Astrocyte (in vitro differentiated cells and primary cell): ENCODE results near the gene TULP4. TPM values are rescaled to one million over a fixed set of nuclear protein-coding genes. Genes with fewer than 3 reads are reported as not detected.

ENCODE experiments used
- DNase-seq: peaks from one replicate; pipeline ENCODE4 v3.0.0-alpha.2; 2010; ENCODE audit warnings: low read depth
- FAIRE-seq: peaks from 2 replicates; lab custom pipeline; 2011; peaks lifted over from hg19 to GRCh38; lab: Jason Lieb, UNC
- H2AFZ ChIP-seq: 2 replicates; pipeline ENCODE4 v1.6.0; 2012; ENCODE audit warnings: low read depth, low read length, inconsistent platforms
- H3K27ac ChIP-seq: 2 replicates; pipeline ENCODE4 v1.5.1; 2011; ENCODE audit warnings: low read depth, low read length, inconsistent platforms
- H3K27me3 ChIP-seq: 2 replicates; pipeline ENCODE4 v1.6.0; 2011; ENCODE audit warnings: low read length, inconsistent platforms; ENCODE audit not compliant: insufficient read depth
- H3K36me3 ChIP-seq: 2 replicates; pipeline ENCODE4 v1.5.1; 2011; ENCODE audit warnings: low read length, inconsistent platforms; ENCODE audit not compliant: insufficient read depth
- H3K4me1 ChIP-seq: 2 replicates; pipeline ENCODE4 v1.5.1; 2011; ENCODE audit warnings: low read length, inconsistent platforms; ENCODE audit not compliant: insufficient read depth
- H3K4me2 ChIP-seq: 2 replicates; pipeline ENCODE4 v1.6.0; 2012; ENCODE audit warnings: low read length, inconsistent platforms
- H3K4me3 ChIP-seq: 2 replicates; pipeline ENCODE4 v1.5.1; 2011; ENCODE audit warnings: low read depth, mild to moderate bottlenecking, low read length, inconsistent platforms; ENCODE audit not compliant: insufficient read depth
- H3K79me2 ChIP-seq: 2 replicates; pipeline ENCODE4 v1.6.0; 2012; ENCODE audit warnings: mild to moderate bottlenecking, low read length, inconsistent platforms; ENCODE audit not compliant: insufficient read depth
- H3K9ac ChIP-seq: 2 replicates; pipeline ENCODE4 v1.6.0; 2012; ENCODE audit warnings: mild to moderate bottlenecking, low read length, inconsistent platforms
- H3K9me3 ChIP-seq: 2 replicates; pipeline ENCODE4 v1.5.1; 2012; ENCODE audit warnings: low read depth, mild to moderate bottlenecking, low read length, inconsistent platforms; ENCODE audit not compliant: insufficient read depth
- H4K20me1 ChIP-seq: 2 replicates; pipeline ENCODE4 v1.6.0; 2012; ENCODE audit warnings: low read length, inconsistent platforms; ENCODE audit not compliant: insufficient read depth
- H3K27ac Mint-ChIP-seq: one replicate; pipeline ENCODE4 v1.8.0; 2021; ENCODE audit warnings: mild to moderate bottlenecking, mixed read lengths; ENCODE audit not compliant: unreplicated experiment
- H3K27me3 Mint-ChIP-seq: one replicate; pipeline ENCODE4 v1.8.0; 2021; ENCODE audit warnings: low read depth, mixed read lengths; ENCODE audit not compliant: unreplicated experiment
- H3K36me3 Mint-ChIP-seq: one replicate; pipeline ENCODE4 v1.8.0; 2021; ENCODE audit warnings: low read depth, mixed read lengths; ENCODE audit not compliant: unreplicated experiment
- H3K4me1 Mint-ChIP-seq: one replicate; pipeline ENCODE4 v1.8.0; 2021; ENCODE audit warnings: low read depth, mixed read lengths; ENCODE audit not compliant: unreplicated experiment
- H3K4me3 Mint-ChIP-seq: one replicate; pipeline ENCODE4 v1.8.0; 2021; ENCODE audit warnings: mild to moderate bottlenecking, moderate library complexity, mixed read lengths; ENCODE audit not compliant: unreplicated experiment
- H3K9me3 Mint-ChIP-seq: one replicate; pipeline ENCODE4 v1.8.0; 2021; ENCODE audit warnings: mild to moderate bottlenecking, mixed read lengths; ENCODE audit not compliant: unreplicated experiment
- CTCF ChIP-seq: IDR thresholded peaks from 2 replicates; pipeline ENCODE4 v1.5.1; 2011; ENCODE audit warnings: low read depth, mild to moderate bottlenecking, inconsistent platforms, low read length, moderate library complexity; ENCODE audit not compliant: insufficient read depth
- EZH2 ChIP-seq: IDR thresholded peaks from 2 replicates; pipeline ENCODE4 v1.6.1; 2012; ENCODE audit warnings: mild to moderate bottlenecking, low read length, inconsistent platforms; ENCODE audit not compliant: insufficient read depth
- total RNA-seq: library from RNA; stranded (reverse); gene quantifications from 2 replicates; pipeline ENCODE4 v1.2.1, GENCODE V29; 2021

The TULP4 gene
- total RNA-seq, 1 donor from 2014 or later = 91.2 TPM

GRCh38 chr6:158411998-158412397 lies 99.7 kb downstream of the TULP4 start:
- Histone ChIP-seq H2AFZ (no peak overlapping the region), H4K20me1 (no peaks in the 10 kb centered on the region), H3K9me3 (no peaks in the 10 kb centered on the region), H3K4me2 (no peak overlapping the region), H3K27ac (no peak overlapping the region), H3K79me2 (peaks cover 8% of the 10 kb centered on the region), H3K27me3 (no peaks in the 10 kb centered on the region), H3K4me1 (peaks cover 29% of the 10 kb centered on the region), H3K36me3 (peaks cover 3% of the 10 kb centered on the region), H3K4me3 (no peak overlapping the region), H3K9ac (no peak overlapping the region)
- Mint-ChIP-seq H3K27me3 (no peaks in the 10 kb centered on the region), H3K9me3 (peaks cover 2% of the 10 kb centered on the region), H3K27ac (no peak overlapping the region), H3K36me3 (peaks cover 26% of the 10 kb centered on the region), H3K4me3 (no peak overlapping the region), H3K4me1 (peaks cover 37% of the 10 kb centered on the region)
- DNase-seq = no peak
- TF ChIP-seq EZH2 (no peak), CTCF (no peak)
- FAIRE-seq = no peak

GRCh38 chr6:158413028-158413427 lies 100.8 kb downstream of the TULP4 start:
- Histone ChIP-seq H3K4me2 (no peak overlapping the region), H4K20me1 (no peaks in the 10 kb centered on the region), H3K27ac (no peak overlapping the region), H3K79me2 (peaks cover 8% of the 10 kb centered on the region), H3K9me3 (no peaks in the 10 kb centered on the region), H3K4me3 (no peak overlapping the region), H3K9ac (no peak overlapping the region), H3K27me3 (no peaks in the 10 kb centered on the region), H2AFZ (no peak overlapping the region), H3K36me3 (peaks cover 3% of the 10 kb centered on the region), H3K4me1 (peaks cover 29% of the 10 kb centered on the region)
- Mint-ChIP-seq H3K27ac (peak overlapping the region; percentile 47), H3K27me3 (no peaks in the 10 kb centered on the region), H3K9me3 (peaks cover 2% of the 10 kb centered on the region), H3K4me3 (no peak overlapping the region), H3K36me3 (peaks cover 21% of the 10 kb centered on the region), H3K4me1 (peaks cover 45% of the 10 kb centered on the region)
- no peak for DNase-seq
- no peak for FAIRE-seq
- TF ChIP-seq CTCF = no peak
- TF ChIP-seq EZH2 = no peak

GRCh38 chr6:158413814-158414565 lies 101.7 kb downstream of the TULP4 start:
- H3K27ac Mint-ChIP-seq = no peak overlapping the region
- H3K27me3 ChIP-seq = no peaks in the 10 kb centered on the region

More at GRCh38 chr6:158413814-158414565, 101.7 kb downstream of the TULP4 start:
- Histone ChIP-seq H3K36me3 (peaks cover 3% of the 10 kb centered on the region), H3K4me2 (no peak overlapping the region), H4K20me1 (no peaks in the 10 kb centered on the region), H3K27ac (no peak overlapping the region), H3K9ac (no peak overlapping the region), H3K4me3 (no peak overlapping the region), H3K4me1 (peaks cover 19% of the 10 kb centered on the region), H2AFZ (no peak overlapping the region), H3K79me2 (peaks cover 8% of the 10 kb centered on the region), H3K9me3 (no peaks in the 10 kb centered on the region)
- peaks cover 21% of the 10 kb centered on the region for H3K36me3 Mint-ChIP-seq
- H3K27me3 Mint-ChIP-seq = no peaks in the 10 kb centered on the region
- peaks cover 41% of the 10 kb centered on the region for H3K4me1 Mint-ChIP-seq
- DNase-seq (no peak), FAIRE-seq (no peak)
- TF ChIP-seq EZH2 (no peak), CTCF (no peak)
- peaks cover 2% of the 10 kb centered on the region for H3K9me3 Mint-ChIP-seq
- H3K4me3 Mint-ChIP-seq = no peak overlapping the region
